ENCODE data around the gene TAPT1.
"Not testable (repeated sequence)": the region's sequence is repeated elsewhere in the genome, so short reads cannot be mapped to it uniquely, and the experiment has no call there.

Gene TAPT1

DNA sequence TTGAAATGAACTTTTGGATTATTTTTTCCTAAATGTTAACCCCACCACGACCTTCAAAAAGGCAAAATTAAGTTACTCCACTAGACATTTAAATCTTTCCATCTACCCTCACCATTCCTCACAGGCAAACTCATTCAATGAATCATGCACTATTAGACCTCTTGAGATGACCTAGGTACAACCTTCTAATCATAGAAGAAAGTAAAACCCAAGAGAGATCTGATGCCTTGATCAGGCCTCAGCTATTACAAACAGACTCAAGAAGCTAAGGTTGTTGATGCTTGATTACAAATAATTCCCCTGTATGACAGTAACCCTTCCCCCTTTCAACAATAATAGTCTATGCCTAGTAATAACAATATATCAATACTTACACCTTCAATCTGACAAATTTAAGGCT lies 18.9 kb downstream of the TAPT1 start:
- Mint-ChIP-seq H3K27ac (no peak overlapping the region), H3K4me3 (no peak overlapping the region), H3K27me3 (no peaks in the 10 kb centered on the region), H3K4me1 (peaks cover 29% of the 10 kb centered on the region), H3K9me3 (no peaks in the 10 kb centered on the region), H3K36me3 (peaks cover 18% of the 10 kb centered on the region)
- ATAC-seq = no peak

DNA sequence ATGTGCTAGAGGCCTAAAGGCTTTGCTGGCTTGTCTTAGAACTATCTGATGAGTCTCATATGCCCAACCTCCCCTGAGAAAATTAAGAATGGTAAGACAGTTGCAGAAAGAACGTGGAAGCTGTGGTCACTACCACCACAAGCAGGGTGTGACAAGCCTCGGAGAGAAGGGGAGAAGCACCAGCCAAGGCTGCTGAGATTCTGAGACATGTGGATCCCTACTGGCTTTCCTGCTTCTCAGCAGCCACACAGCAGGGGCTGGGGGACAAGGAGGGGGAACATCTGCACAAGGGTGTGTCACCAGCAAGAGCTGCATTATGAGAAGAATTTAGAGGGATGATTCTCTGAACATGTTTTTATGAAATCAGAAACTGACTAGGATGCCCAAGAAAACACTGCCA lies 19.4 kb downstream of the TAPT1 start:
- H3K27me3 Mint-ChIP-seq = no peaks in the 10 kb centered on the region
- no peak for ATAC-seq
- H3K27ac Mint-ChIP-seq = peak overlapping the region; percentile 38
- H3K4me1 Mint-ChIP-seq = peaks cover 29% of the 10 kb centered on the region
- peaks cover 14% of the 10 kb centered on the region for H3K36me3 Mint-ChIP-seq
- no peak overlapping the region for H3K4me3 Mint-ChIP-seq
- H3K9me3 Mint-ChIP-seq = no peaks in the 10 kb centered on the region

DNA sequence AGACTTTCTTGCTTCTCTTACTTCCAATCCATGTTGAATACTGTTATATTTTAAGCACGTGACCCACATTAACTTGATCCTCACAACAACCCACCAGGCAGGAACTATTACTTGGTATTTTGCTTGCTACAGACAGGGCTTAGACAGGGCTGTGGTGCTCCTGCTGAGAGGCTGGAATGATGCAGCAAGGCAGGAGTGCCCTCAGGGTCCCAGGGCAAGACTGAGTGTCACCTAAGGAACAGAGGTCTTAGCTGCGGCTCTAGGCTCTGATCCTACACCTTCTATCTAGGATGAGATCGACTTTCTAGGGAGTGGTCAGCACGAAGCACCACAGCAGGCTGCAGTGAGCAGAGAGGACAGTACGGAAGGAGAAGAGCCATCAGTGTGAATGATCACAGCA lies 20.0 kb downstream of the TAPT1 start:
- no peak for ATAC-seq
- Mint-ChIP-seq H3K4me1 (peaks cover 29% of the 10 kb centered on the region), H3K4me3 (no peak overlapping the region), H3K27ac (peak overlapping the region; percentile 38), H3K27me3 (no peaks in the 10 kb centered on the region), H3K9me3 (no peaks in the 10 kb centered on the region), H3K36me3 (peaks cover 14% of the 10 kb centered on the region)

DNA sequence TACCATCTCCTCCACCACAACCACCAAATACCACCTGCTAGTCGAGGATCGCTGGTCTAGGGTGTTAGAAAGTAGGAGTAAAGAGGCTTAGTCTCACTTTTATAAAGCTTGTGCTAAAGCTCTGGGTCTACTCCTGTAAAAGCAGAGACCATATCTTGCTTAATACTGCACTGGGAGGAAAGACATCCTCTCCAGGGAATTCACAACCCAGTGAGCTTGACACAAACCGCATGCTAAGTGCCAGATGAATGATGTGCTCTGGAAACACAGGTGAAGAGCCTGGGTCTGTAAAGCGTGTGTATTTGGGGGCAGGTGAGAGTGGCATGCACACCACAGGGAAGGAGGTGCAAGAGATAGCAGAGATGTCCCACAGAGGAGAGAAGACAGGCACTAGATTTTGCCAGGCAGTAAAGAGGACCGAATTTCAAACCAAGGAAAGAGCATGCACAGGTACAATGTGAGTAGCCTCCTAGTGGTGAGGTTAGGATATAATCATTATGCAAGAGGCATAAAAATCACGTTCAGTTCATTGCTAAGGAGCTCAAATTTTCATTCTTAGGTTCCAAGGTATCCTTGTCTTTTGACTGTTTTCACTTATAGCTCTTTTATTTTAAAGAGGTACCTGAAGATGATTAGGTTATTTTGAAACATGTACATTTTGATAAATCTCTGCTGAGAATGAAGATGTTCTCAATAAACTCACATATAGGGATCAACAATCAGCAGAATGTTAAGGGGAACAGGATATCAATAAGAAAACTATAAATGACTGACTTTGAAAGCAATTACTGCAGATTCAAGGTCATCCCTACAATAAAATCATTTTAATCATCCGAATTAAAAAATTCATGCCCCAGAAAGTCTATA lies 20.7 kb downstream of the TAPT1 start:
- Mint-ChIP-seq H3K36me3 (peaks cover 14% of the 10 kb centered on the region), H3K9me3 (no peaks in the 10 kb centered on the region), H3K27me3 (no peaks in the 10 kb centered on the region), H3K27ac (no peak overlapping the region), H3K4me3 (no peak overlapping the region), H3K4me1 (peaks cover 29% of the 10 kb centered on the region)
- peak; percentile 81 for ATAC-seq

DNA sequence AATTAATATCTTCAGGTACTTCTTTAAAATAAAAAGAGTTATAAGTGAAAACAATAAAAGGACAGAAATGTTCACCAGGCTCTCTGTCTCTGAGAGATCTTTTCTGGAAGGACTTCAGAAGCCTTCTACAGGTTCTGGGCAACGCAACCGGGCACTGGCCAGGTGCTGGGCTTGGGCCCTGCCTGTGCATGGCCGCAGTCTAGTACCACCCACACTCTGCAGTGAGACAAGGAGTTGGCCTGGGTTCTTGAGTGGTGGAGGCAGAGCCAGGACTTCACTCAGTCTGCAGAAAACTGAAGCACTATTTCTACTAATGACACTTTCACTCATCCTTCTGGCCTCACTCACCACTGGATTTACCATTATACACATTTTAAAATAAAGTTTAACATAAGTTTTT lies 21.8 kb downstream of the TAPT1 start:
- H3K9me3 Mint-ChIP-seq = no peaks in the 10 kb centered on the region

DNA sequence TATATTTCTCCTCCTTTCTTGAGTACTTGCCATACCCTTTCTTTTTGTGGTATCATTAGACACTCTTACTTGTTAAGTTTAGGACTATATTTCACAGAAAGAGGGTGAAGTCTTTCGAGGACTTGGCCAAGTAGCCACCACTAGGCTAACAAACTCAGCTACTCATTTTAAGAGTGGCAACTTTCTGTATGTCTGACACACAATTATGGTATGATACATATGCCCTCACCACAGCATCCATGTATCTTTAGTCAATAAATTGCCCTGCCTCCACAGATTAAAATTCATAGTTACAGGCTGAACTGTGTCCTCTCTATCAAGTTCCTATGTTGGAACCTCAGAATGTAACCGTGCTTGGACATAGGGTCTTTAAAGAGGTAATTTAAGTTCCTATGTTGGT lies 23.2 kb downstream of the TAPT1 start:
- Mint-ChIP-seq H3K36me3 (peaks cover 5% of the 10 kb centered on the region), H3K9me3 (no peaks in the 10 kb centered on the region), H3K27ac (no peak overlapping the region), H3K4me3 (no peak overlapping the region), H3K4me1 (peaks cover 29% of the 10 kb centered on the region), H3K27me3 (no peaks in the 10 kb centered on the region)
- ATAC-seq = no peak

More for the DNA sequence above, 21.8 kb downstream of the TAPT1 start:
- no peak for ATAC-seq
- H3K36me3 Mint-ChIP-seq = peaks cover 14% of the 10 kb centered on the region
- H3K27ac Mint-ChIP-seq = no peak overlapping the region
- H3K4me1 Mint-ChIP-seq = peaks cover 29% of the 10 kb centered on the region
- no peak overlapping the region for H3K4me3 Mint-ChIP-seq
- no peaks in the 10 kb centered on the region for H3K27me3 Mint-ChIP-seq

DNA sequence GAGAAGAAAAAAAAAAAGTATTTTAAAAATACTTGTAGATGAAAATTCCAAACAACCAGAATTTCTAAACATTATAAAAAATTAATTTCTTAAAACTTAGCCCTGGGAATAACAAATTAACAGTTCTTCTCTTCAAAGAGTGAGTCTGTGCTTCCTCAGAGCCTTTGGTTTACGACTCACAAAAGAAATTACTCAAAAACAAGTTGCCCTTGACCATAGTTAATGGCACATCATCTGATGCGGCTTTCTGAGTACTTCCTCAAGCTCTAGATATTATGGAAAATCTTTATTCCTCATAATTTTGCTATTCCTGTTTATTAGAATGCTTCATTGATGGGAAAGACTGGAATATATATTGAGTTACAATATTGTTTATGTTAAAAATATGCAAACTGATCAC lies 23.7 kb downstream of the TAPT1 start:
- H3K27me3 Mint-ChIP-seq = no peaks in the 10 kb centered on the region
- no peak overlapping the region for H3K27ac Mint-ChIP-seq

DNA sequence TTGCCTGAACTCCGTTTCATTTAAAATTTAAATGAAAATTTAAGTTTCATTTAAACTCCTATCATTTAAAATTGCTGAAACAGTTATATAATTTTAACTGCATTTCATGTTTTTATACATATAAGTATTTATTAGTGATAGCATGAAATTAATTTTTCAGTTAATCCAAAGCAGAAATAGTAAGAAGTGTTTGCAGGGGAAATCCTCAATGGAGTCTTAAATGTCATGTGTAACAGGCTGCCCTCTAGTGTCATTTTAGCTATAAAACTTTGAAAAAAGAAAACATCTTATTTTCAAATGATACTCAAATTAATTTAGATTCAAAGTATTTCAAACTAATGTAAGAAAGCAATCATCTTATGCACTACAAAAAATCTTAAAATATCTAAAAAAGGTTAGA lies 27.2 kb downstream of the TAPT1 start:
- no peak overlapping the region for H3K27ac Mint-ChIP-seq

More for the DNA sequence above, 23.7 kb downstream of the TAPT1 start:
- Mint-ChIP-seq H3K9me3 (no peaks in the 10 kb centered on the region), H3K4me1 (peaks cover 28% of the 10 kb centered on the region), H3K36me3 (peaks cover 5% of the 10 kb centered on the region), H3K4me3 (no peak overlapping the region)
- ATAC-seq = no peak

DNA sequence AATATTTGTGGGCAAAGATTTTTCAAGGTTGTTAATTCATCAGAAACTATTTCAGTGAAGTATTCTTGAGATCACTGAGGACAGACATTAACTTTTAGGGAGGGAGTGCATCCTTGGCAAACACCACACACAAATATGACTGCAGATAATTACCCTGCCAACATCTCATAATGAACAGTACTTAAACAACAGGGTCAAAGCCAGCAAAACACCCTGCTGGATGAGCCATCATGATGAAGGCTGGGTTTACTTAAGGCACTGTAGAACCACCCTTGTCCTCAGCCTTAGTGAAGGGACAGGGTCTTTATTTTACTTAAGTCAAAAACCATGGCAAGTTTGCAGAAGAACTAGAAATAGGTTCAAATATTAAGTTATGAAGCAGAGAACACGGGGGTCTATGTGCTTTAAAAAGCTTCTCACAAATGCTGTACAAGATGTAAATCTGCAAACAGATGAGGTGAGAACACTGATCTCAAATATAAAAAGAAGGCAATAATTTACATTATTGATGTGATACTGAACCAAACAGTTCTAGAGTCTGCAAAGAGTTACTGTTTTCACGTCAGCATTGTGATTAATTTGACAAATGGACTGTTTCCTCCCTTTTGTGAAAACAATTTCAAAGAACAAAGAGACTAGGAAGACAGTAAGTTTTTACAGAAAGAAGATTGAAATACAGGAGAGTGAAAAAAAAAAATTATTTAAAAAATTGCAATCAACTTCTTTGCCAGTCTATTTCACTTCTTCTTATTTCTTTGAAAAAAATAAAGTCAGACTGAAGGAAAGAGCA lies 28.2 kb downstream of the TAPT1 start:
- no peak for ATAC-seq
- H3K27ac Mint-ChIP-seq = no peak overlapping the region
- H3K27me3 Mint-ChIP-seq = no peaks in the 10 kb centered on the region
- no peak overlapping the region for H3K4me3 Mint-ChIP-seq
- H3K36me3 Mint-ChIP-seq = peaks cover 6% of the 10 kb centered on the region
- no peaks in the 10 kb centered on the region for H3K9me3 Mint-ChIP-seq
- peaks cover 10% of the 10 kb centered on the region for H3K4me1 Mint-ChIP-seq

More for the DNA sequence above, 27.2 kb downstream of the TAPT1 start:
- no peak for ATAC-seq
- Mint-ChIP-seq H3K4me3 (no peak overlapping the region), H3K36me3 (no peaks in the 10 kb centered on the region), H3K4me1 (peaks cover 10% of the 10 kb centered on the region), H3K9me3 (no peaks in the 10 kb centered on the region), H3K27me3 (no peaks in the 10 kb centered on the region)

DNA sequence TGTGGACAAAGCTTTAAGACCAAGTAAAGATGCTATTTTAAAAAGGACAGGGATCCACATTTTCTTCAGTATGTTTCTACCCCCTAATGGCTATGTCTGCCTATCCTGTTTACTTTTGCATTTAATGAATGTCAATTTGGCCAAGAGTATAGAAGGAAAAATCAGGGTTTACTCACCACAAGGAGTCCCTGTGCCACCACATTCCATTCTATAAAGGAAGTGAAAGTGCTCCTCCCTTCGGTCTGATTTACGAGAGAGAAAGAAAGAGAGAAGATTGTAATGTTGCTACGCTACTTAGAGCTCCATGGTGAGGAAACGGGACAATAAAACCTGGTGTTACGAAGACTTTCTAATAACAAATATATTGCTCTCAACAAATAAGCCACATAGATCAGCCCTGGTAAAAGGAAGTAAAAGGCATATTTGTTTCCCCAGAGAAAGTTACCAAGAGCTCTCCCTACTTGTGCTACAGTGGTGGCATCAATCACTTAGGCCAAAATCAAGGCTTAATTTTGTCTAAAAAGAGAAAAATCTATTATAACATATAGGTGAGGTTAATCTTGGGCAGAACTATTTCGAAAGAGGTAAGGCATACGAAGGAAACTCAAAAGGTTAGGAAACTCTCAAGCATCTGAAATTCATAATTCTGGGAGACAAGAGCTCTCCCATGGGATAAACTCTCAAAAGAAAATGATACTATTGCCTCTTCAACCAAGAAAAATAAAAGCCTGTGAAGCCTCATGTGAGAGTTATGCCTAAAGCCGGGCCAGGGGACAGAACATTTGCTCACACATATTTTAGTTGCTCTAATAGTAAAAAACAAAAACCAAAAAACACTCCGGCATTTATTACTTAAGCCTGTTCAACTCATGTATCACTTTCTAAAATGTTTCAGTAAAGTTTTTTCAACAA lies 29.5 kb downstream of the TAPT1 start:
- Mint-ChIP-seq H3K36me3 (peaks cover 10% of the 10 kb centered on the region), H3K4me3 (no peak overlapping the region), H3K27ac (peak overlapping the region; percentile 29), H3K9me3 (no peaks in the 10 kb centered on the region), H3K4me1 (peaks cover 10% of the 10 kb centered on the region), H3K27me3 (no peaks in the 10 kb centered on the region)
- ATAC-seq = peak; percentile 50

DNA sequence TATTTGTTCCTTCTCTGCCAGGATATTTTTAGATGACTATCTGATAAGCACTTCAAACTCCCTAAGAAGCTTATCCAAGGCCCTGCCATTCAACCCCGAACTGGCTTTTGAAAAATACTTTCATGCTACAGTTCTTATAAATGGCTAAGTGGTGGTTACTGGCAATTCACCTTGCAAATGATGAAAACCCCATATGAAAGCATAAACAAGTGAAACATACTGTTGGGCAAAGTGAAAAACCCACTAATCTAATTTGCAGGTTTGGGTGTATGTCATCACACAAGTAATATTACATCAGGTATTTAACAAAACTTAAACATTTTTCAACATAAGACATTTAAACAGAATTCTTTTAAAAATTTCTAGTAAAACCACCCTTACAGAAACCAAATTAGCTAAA lies 31.1 kb downstream of the TAPT1 start:
- no peak for ATAC-seq
- Mint-ChIP-seq H3K9me3 (no peaks in the 10 kb centered on the region), H3K4me3 (no peak overlapping the region), H3K4me1 (peaks cover 10% of the 10 kb centered on the region), H3K36me3 (peaks cover 18% of the 10 kb centered on the region), H3K27ac (no peak overlapping the region), H3K27me3 (no peaks in the 10 kb centered on the region)

DNA sequence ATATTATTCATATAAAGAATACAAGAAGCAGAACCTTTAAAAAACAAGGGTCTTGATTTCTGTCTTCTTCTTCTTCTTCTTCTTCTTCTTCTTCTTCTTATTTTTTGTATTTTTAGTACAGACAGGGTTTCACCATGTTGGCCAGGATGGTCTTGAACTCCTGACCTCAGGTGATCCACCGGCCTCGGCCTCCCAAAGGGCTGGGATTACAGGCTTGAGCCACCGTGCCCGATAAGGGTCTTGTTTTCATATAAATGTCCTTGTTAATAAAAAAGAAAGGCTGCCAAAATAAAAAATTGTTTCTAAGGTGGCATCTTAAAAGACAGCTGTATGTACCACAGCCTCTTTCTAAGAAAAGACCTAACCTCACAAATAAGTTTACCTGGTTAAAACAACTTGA lies 31.5 kb downstream of the TAPT1 start:
- not testable (repeated sequence) for H3K27me3 Mint-ChIP-seq, H3K9me3 Mint-ChIP-seq, ATAC-seq, H3K4me1 Mint-ChIP-seq, H3K4me3 Mint-ChIP-seq, H3K27ac Mint-ChIP-seq
- H3K36me3 Mint-ChIP-seq = peaks cover 22% of the 10 kb centered on the region

DNA sequence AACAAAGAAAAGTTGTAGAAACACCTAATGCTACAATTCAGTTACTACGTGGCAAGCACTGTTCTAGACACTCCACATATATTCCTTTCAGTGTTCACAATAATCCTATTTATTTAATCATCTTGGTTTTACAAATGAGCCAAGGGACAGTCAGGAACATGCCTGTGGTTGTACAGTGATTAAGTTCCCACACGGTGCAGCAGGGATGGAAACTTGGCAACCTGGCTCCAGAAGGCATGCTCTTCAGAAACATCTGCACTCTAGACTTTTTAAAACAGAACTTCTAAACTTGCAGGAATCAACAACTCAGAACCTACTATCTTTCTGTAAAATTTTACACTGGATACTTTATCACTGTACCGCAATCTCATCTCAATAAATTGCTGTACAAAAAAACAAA lies 32.1 kb downstream of the TAPT1 start:
- ATAC-seq = no peak
- Mint-ChIP-seq H3K9me3 (no peaks in the 10 kb centered on the region), H3K27me3 (no peaks in the 10 kb centered on the region), H3K4me3 (no peak overlapping the region), H3K36me3 (peaks cover 28% of the 10 kb centered on the region), H3K4me1 (peaks cover 10% of the 10 kb centered on the region), H3K27ac (no peak overlapping the region)

DNA sequence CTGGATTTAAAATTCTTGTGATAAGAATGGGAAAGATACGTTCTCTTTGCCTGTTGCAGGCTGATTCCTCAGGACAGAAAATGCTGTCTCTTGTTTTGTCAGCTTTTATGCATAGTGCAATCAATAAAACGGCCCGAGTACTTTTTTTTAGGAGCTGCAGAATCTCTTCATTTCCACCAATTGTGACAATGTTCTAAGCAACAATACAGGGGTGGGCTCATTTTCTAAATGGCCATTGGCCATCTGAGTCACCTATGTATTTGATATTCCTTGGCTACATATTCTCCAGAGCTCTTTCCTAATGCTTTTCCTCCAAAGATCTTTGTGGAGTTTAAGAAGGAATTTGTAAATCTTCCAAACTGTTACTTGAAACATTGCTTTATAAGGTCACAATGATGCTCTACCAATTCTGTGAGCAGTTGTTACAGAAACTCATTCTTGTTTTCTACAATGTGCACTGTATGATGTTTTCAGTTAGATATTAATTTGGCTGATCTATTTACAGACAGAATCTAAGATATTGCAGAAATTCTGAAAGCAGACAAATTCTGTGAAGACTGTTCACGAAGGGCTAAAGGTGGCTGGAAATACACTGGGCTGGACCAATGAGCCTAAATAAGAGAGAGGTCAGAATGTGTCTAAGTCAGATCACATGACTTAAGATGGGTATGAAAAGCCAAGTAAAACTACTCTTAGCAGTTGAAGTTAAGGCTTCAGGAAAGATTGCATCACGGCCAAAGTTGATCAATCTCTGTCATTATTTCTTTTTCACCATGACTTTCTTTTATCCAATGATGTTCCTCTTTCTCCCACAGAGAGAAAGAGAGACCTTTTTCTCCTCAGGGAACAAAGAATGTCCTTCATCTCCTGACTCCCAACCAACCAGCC lies 33.4 kb downstream of the TAPT1 start:
- peaks cover 10% of the 10 kb centered on the region for H3K4me1 Mint-ChIP-seq
- H3K9me3 Mint-ChIP-seq = no peaks in the 10 kb centered on the region
- no peak overlapping the region for H3K27ac Mint-ChIP-seq
- no peaks in the 10 kb centered on the region for H3K27me3 Mint-ChIP-seq
- peaks cover 31% of the 10 kb centered on the region for H3K36me3 Mint-ChIP-seq
- H3K4me3 Mint-ChIP-seq = no peak overlapping the region
- ATAC-seq = no peak
